H1 (cell line): ENCODE results near the gene KIR3DL3. TPM values are rescaled to one million over a fixed set of nuclear protein-coding genes. Genes with fewer than 3 reads are reported as not detected.

Experiments
- CTCF ChIA-PET: fragments of 300-600 bp; sonication (Branson Sonifier 250); formaldehyde crosslinking; loops from one replicate; lab custom pipeline; 2021; ENCODE audit not compliant: partially characterized antibody; lab: Charles Lee
- POLR2A ChIA-PET: fragments of 300-600 bp; sonication (Branson Sonifier 250); formaldehyde crosslinking; loops from one replicate; lab custom pipeline; 2021; ENCODE audit warnings: inconsistent platforms; ENCODE audit not compliant: partially characterized antibody; lab: Charles Lee
- DNase-seq, 2 experiments: peaks; one replicate each; pipeline versions ENCODE4 v3.0.0 to v3.0.0-alpha.2; 2010 to 2022; ENCODE audit warnings: low spot score in 2 of 2, low read depth in 1 of 2, mixed read lengths in 1 of 2
- FAIRE-seq: peaks from 2 replicates; lab custom pipeline; 2011; peaks lifted over from hg19 to GRCh38; lab: Jason Lieb, UNC
- H2AFZ ChIP-seq: 2 replicates; pipeline ENCODE4 v1.8.1; 2012; ENCODE audit warnings: low read length, inconsistent platforms
- H2AK5ac ChIP-seq: 2 replicates; pipeline ENCODE4 v1.6.1; 2013; ENCODE audit warnings: low read depth, low read length
- H2BK120ac ChIP-seq: replicated peaks from 2 replicates; pipeline ENCODE3; 2013; ENCODE audit warnings: low read depth, low read length, inconsistent platforms
- H2BK12ac ChIP-seq: 2 replicates; pipeline ENCODE4 v1.6.1; 2013; ENCODE audit warnings: low read depth, low read length
- H2BK15ac ChIP-seq: 2 replicates; pipeline ENCODE4 v1.6.1; 2013; ENCODE audit warnings: low read length
- H2BK20ac ChIP-seq: 2 replicates; pipeline ENCODE4 v1.6.1; 2013; ENCODE audit warnings: low read length
- H2BK5ac ChIP-seq: 2 replicates; pipeline ENCODE4 v1.6.1; 2013; ENCODE audit warnings: low read depth, low read length
- H3K14ac ChIP-seq: 2 replicates; pipeline ENCODE4 v1.6.1; 2013; ENCODE audit warnings: inconsistent platforms; ENCODE audit not compliant: insufficient read length
- H3K18ac ChIP-seq: 2 replicates; pipeline ENCODE4 v1.6.1; 2013; ENCODE audit warnings: low read length; ENCODE audit errors: extremely low read depth
- H3K23ac ChIP-seq: 2 replicates; pipeline ENCODE4 v1.6.1; 2013; ENCODE audit warnings: inconsistent platforms; ENCODE audit not compliant: insufficient read length
- H3K23me2 ChIP-seq: 2 replicates; pipeline ENCODE4 v1.6.1; 2013; ENCODE audit warnings: low read depth, low read length
- H3K27ac ChIP-seq: 2 replicates; pipeline ENCODE4 v1.6.1; 2011; ENCODE audit warnings: low read depth, low read length, inconsistent platforms
- H3K27me3 ChIP-seq, 4 experiments: replicated peaks in 1 of 4; 1 replicate in 1 of 4; 2 replicates in 3 of 4; pipeline versions ENCODE4 v1.6.1 to v1.8.1; 2011 to 2013; ENCODE audit warnings: low read length in 3 of 4, mild to moderate bottlenecking in 3 of 4, inconsistent platforms in 2 of 4, mixed read lengths in 2 of 4, moderate library complexity in 1 of 4; ENCODE audit not compliant: control insufficient read depth in 3 of 4, insufficient read depth in 3 of 4; ENCODE audit errors: extremely low read depth in 1 of 4
- H3K36me3 ChIP-seq, 4 experiments: 2 replicates each; pipeline versions ENCODE4 v1.6.1 to v1.8.1; 2011 to 2013; ENCODE audit warnings: mild to moderate bottlenecking in 4 of 4, low read length in 3 of 4, moderate library complexity in 2 of 4, control low read depth in 1 of 4, inconsistent platforms in 1 of 4; ENCODE audit not compliant: insufficient read depth in 4 of 4, control insufficient read depth in 2 of 4
- H3K4ac ChIP-seq: replicated peaks from 2 replicates; pipeline ENCODE3; 2013; ENCODE audit warnings: low read length, low read depth, mixed read lengths, inconsistent platforms; ENCODE audit not compliant: insufficient read length
- H3K4me1 ChIP-seq, 4 experiments: replicated peaks in 1 of 4; 1 replicate in 1 of 4; 2 replicates in 3 of 4; pipeline versions ENCODE4 v1.6.1 to v1.8.1; 2011 to 2013; ENCODE audit warnings: low read length in 3 of 4, inconsistent platforms in 2 of 4, mixed read lengths in 1 of 4; ENCODE audit not compliant: insufficient read depth in 4 of 4, control insufficient read depth in 3 of 4
- H3K4me2 ChIP-seq, 2 experiments: 2 replicates each; pipeline versions ENCODE4 v1.6.1 to v1.8.1; 2011 to 2013; ENCODE audit warnings: low read depth in 2 of 2, low read length in 2 of 2, control low read depth in 1 of 2, inconsistent platforms in 1 of 2, mild to moderate bottlenecking in 1 of 2; ENCODE audit not compliant: insufficient read depth in 1 of 2
- H3K4me3 ChIP-seq, 4 experiments: fragments of 200-600, 300-600 bp in 1 of 4; sonication (generic), shearing (Covaris generic), sonication (Bioruptor Twin) in 1 of 4; 2 replicates each; pipeline versions ENCODE4 v1.5.1 to v1.8.1; 2011 to 2016; ENCODE audit warnings: low read length in 4 of 4, low read depth in 3 of 4, control low read depth in 2 of 4, inconsistent platforms in 2 of 4, mild to moderate bottlenecking in 2 of 4, mixed read lengths in 1 of 4, moderate library complexity in 1 of 4; ENCODE audit not compliant: insufficient read depth in 2 of 4; ENCODE audit errors: extremely low read depth in 1 of 4
- H3K56ac ChIP-seq: replicated peaks from 2 replicates; pipeline ENCODE3; 2013; ENCODE audit warnings: low read depth, mild to moderate bottlenecking, mixed read lengths, low read length, inconsistent platforms; ENCODE audit not compliant: insufficient read length
- H3K79me1 ChIP-seq: 2 replicates; pipeline ENCODE4 v1.6.1; 2013; ENCODE audit warnings: low read depth, low read length, control low read depth
- H3K79me2 ChIP-seq, 2 experiments: 2 replicates each; pipeline versions ENCODE4 v1.6.1 to v1.8.1; 2012 to 2013; ENCODE audit warnings: low read length in 2 of 2, mild to moderate bottlenecking in 2 of 2, inconsistent platforms in 1 of 2; ENCODE audit not compliant: insufficient read depth in 2 of 2, control insufficient read depth in 1 of 2
- H3K9ac ChIP-seq, 4 experiments: replicated peaks in 1 of 4; 1 replicate in 1 of 4; 2 replicates in 3 of 4; pipeline versions ENCODE4 v1.6.1 to v1.8.1; 2011 to 2013; ENCODE audit warnings: low read depth in 3 of 4, low read length in 3 of 4, control low read depth in 2 of 4, mild to moderate bottlenecking in 2 of 4, moderate library complexity in 2 of 4, inconsistent platforms in 1 of 4; ENCODE audit errors: extremely low read depth in 1 of 4
- H3K9me3 ChIP-seq, 2 experiments: 2 replicates each; pipeline versions ENCODE4 v1.6.1 to v1.8.1; 2012 to 2013; ENCODE audit warnings: mild to moderate bottlenecking in 2 of 2, moderate library complexity in 2 of 2, control low read depth in 1 of 2, inconsistent platforms in 1 of 2, low read depth in 1 of 2, low read length in 1 of 2, mixed read lengths in 1 of 2; ENCODE audit not compliant: insufficient read depth in 2 of 2
- H4K20me1 ChIP-seq, 2 experiments: replicated peaks in 1 of 2; 2 replicates each; pipeline versions ENCODE3 to v1.8.1; 2011 to 2013; ENCODE audit warnings: inconsistent platforms in 2 of 2, low read length in 2 of 2, mild to moderate bottlenecking in 1 of 2; ENCODE audit not compliant: insufficient read depth in 2 of 2, control insufficient read depth in 1 of 2
- H4K5ac ChIP-seq: 2 replicates; pipeline ENCODE4 v1.6.1; 2013; ENCODE audit warnings: low read length, low read depth, mixed read lengths, inconsistent platforms; ENCODE audit not compliant: insufficient read length
- H4K8ac ChIP-seq: 2 replicates; pipeline ENCODE4 v1.8.0; 2013; ENCODE audit warnings: mild to moderate bottlenecking, moderate library complexity, low read length, inconsistent platforms; ENCODE audit not compliant: insufficient read depth; ENCODE audit errors: extremely low read depth
- H4K91ac ChIP-seq: replicated peaks from 2 replicates; pipeline ENCODE3; 2013; ENCODE audit warnings: low read length, mixed read lengths, inconsistent platforms; ENCODE audit not compliant: insufficient read length
- EP300 ChIP-seq, 2 experiments: IDR thresholded peaks; 1 replicate in 1 of 2; 2 replicates in 1 of 2; pipeline ENCODE4 v1.6.1; 2011 to 2012; ENCODE audit warnings: low read depth in 2 of 2, low read length in 2 of 2, mild to moderate bottlenecking in 2 of 2, borderline replicate concordance in 1 of 2, inconsistent platforms in 1 of 2, moderate library complexity in 1 of 2
- GTF2F1 ChIP-seq: IDR thresholded peaks from 2 replicates; pipeline ENCODE4 v1.6.1; 2012; ENCODE audit warnings: low read depth, low read length, improper control_type of control experiment, borderline replicate concordance
- SAP30 ChIP-seq: fragments of 300-600 bp; sonication (generic); IDR thresholded peaks from 2 replicates; pipeline ENCODE4 v1.7.1; 2012; ENCODE audit warnings: low read length, moderate library complexity, mild to moderate bottlenecking, inconsistent platforms; ENCODE audit not compliant: insufficient read depth, insufficient replicate concordance
- TEAD4 ChIP-seq: IDR thresholded peaks from 2 replicates; pipeline ENCODE4 v1.6.1; 2012; ENCODE audit warnings: low read depth, low read length, inconsistent platforms, mixed read lengths
- YY1 ChIP-seq: IDR thresholded peaks from 2 replicates; pipeline ENCODE4 v1.6.1; 2011; ENCODE audit warnings: low read depth, mild to moderate bottlenecking, low read length
- WGBS, 2 experiments: shearing (Covaris generic) in 1 of 2; methylation state at CpG; one replicate each; pipeline versions ENCODE4 v1.1.6 to v1.1.7; 2013 to 2015; ENCODE audit warnings: low lambda C conversion rate in 2 of 2, mixed read lengths in 2 of 2, inconsistent platforms in 1 of 2, low coverage in 1 of 2, missing lambda C conversion rate in 1 of 2; ENCODE audit not compliant: insufficient replicate concordance in 2 of 2, insufficient coverage in 1 of 2, insufficient read length in 1 of 2; ENCODE audit errors: extremely low coverage in 1 of 2, missing lambda C conversion rate in 1 of 2; 5-methylcytosine and 5-hydroxymethylcytosine counted together
- polyA plus RNA-seq, 7 experiments: library from polyadenylated mRNA; depleted of rRNA in 3 of 7; stranded (reverse) in 5 of 7; unstranded in 2 of 7; fragments of >200 nt in 5 of 7; fragments of 200-250 nt in 2 of 7; gene quantifications; 1 replicate in 5 of 7; 2 replicates in 1 of 7; 4 replicates in 1 of 7; pipeline versions ENCODE4 v1.2.1 to v1.2.3, GENCODE V29; 2011 to 2013; ENCODE audit warnings: missing spikeins in 2 of 7, mixed read lengths in 2 of 7
- total RNA-seq: library from RNA; stranded (reverse); fragmentation: NEBNext Ultra II Directional; extraction: Animal tissue kit (Norgen Biotek cat#: 25700); gene quantifications from 2 replicates; pipeline ENCODE4 v1.2.1, GENCODE V29; 2021

The KIR3DL3 gene
- total and polyA plus RNA-seq, 2 of the 8 experiments (the other 6 are each of a cell fraction or from before 2014, with no cell fraction given) = not detected

- no peak overlapping the region for H4K8ac ChIP-seq
- H3K27ac ChIP-seq = no peak overlapping the region
- no peaks in the 10 kb centered on the region for H3K79me2 ChIP-seq
- H3K36me3 ChIP-seq = peaks cover 0 to 4% (median 0%) of the 10 kb centered on the region in 4 experiments; a peak in 1 of 8 replicates
- no peak overlapping the region for H3K4ac ChIP-seq
- no peak overlapping the region for H2BK5ac ChIP-seq
- H3K23me2 ChIP-seq = no peaks in the 10 kb centered on the region
- no peak overlapping the region for H3K4me2 ChIP-seq
- no peaks in the 10 kb centered on the region for H3K4me1 ChIP-seq
- no peak overlapping the region for H2BK120ac ChIP-seq
- DNase-seq (no peak), FAIRE-seq (no peak)
- 54% methylated on average over 3 of the region's 3 CpGs; no CpG with 5 or more reads in 1 of the 2 experiments for WGBS, 2 experiments
- H3K79me1 ChIP-seq = no peaks in the 10 kb centered on the region
- H3K18ac ChIP-seq = no peak overlapping the region
- no peak overlapping the region for H3K9ac ChIP-seq
- POLR2A ChIA-PET = no interaction called here
- H4K5ac ChIP-seq = no peak overlapping the region
- no peak overlapping the region for H4K91ac ChIP-seq
- H3K23ac ChIP-seq = no peak overlapping the region
- peaks cover 70 to 73% of the 10 kb centered on the region in 2 experiments for H3K9me3 ChIP-seq
- TF ChIP-seq GTF2F1 (no peak), SAP30 (no peak), TEAD4 (no peak), EP300 (IDR thresholded peaks at IDR 0.05; ENCODE audit: borderline replicate concordance in 1 of 2, low read depth in 2 of 2, low read length in 2 of 2) (no peak), YY1 (no peak)
- H3K27me3 ChIP-seq = no peaks in the 10 kb centered on the region
- no peak overlapping the region for H3K14ac ChIP-seq
- H2BK12ac ChIP-seq = no peak overlapping the region
- H3K4me3 ChIP-seq = no peak overlapping the region
- H2AK5ac ChIP-seq = no peak overlapping the region
- CTCF ChIA-PET = no interaction called here
- H3K56ac ChIP-seq = no peak overlapping the region
- no peak overlapping the region for H2BK20ac ChIP-seq
- no peak overlapping the region for H2AFZ ChIP-seq
- H4K20me1 ChIP-seq = no peaks in the 10 kb centered on the region
- H2BK15ac ChIP-seq = no peak overlapping the region
These were observed 402 bp downstream of the KIR3DL3 start for GRCh38 chr19:54724644-54725043.
